ENCODE results near the gene RNF187.

DNA sequence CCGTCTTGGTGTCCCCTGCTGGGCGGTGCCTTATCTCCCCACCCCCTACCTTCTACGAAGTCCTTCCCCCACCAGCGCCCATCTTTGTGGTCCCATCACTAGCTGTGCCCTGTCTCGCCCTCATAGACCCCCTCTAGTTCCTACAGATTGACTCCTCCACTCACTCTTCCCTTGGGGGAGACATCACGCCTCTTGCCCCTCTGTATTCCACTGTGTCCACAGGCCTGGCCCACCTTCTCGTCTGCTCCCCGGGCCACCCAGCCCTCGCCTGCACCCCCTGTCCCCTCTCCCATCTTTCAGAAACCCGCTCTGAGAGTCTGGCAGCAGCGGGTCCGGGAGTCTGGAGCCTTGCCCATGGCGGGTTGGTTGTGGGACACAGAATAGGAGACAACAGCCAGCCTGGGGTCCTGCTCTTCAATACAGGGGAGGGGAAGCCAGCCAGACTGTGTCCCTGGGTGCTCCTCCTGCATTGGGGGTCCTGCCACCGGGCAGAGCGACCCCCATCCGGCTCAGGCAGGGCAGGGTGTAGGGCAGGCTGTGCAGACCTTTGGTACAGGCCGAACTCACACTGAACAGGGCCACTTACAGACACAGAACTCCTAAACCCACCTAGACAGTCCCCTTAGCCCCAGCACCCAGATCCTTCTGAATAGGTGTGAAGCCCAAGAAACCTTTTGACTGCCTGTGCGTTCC, 1.1 kb downstream of the RNF187 start:
- TF ChIP-seq CTCF (IDR thresholded peaks at IDR 0.05; ENCODE audit: poor library complexity): no peak
- TF ChIP-seq EZH2 (IDR thresholded peaks at IDR 0.05; ENCODE audit: borderline replicate concordance): no peak

Measured in hepatocyte (in vitro differentiated cells).